Suprapubic skin (tissue), 3 donors: ENCODE measurements around the gene ZC3H7B.

Experiments
- CTCF ChIP-seq, 2 donors: fragments of 200-600 bp in 1 of 2; fragments of 450-650 bp in 1 of 2; sonication (generic) in 1 of 2; IDR thresholded peaks; one replicate each; pipeline ENCODE4 v1.5.1; 2016 to 2019; ENCODE audit warnings: antibody characterized with exemption in 2 of 2, mild to moderate bottlenecking in 1 of 2, moderate library complexity in 1 of 2
- POLR2AphosphoS5 ChIP-seq, 3 donors: sonication (generic); formaldehyde crosslinking; IDR thresholded peaks; one replicate each; pipeline ENCODE4 v1.6.1; 2017; ENCODE audit warnings: antibody characterized with exemption in 3 of 3

DNA sequence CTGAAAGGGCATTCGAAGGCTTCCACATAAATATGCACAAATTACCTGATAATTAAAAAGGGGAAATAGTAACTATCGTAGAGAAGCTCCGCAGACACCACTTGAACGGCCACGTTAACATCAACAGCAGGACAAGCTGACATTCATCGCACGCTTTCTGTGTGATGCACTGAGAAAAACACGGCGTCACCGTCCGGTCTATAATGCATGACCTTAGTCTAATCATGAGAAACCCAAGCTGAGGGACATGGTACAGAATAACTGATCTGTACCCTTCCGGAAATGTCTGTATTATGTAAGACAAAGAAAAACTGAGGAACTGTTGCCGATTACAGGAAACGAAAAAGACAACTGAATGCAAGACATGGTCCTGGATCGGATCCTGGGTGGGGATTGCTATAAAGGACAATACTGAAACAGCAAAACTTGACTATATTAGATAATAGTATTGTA is 14.7 kb upstream of the ZC3H7B start:
- TF ChIP-seq CTCF (IDR thresholded peaks at IDR 0.05) (no peak), POLR2AphosphoS5 (IDR thresholded peaks at IDR 0.05) (no peak)
